Measurements from ENCODE around the gene VDR.

The VDR gene

GRCh38 chr12:47940773-47941474, 36.1 kb upstream of the VDR start:
- TF ChIP-seq CTCF (IDR thresholded peaks at IDR 0.05; ENCODE audit: low read depth, low read length): no peak
- no peak for DNase-seq (ENCODE audit: extremely low read depth, low read depth)

GRCh38 chr12:47939009-47939601, 34.3 kb upstream of the VDR start:
- TF ChIP-seq CTCF (IDR thresholded peaks at IDR 0.05; ENCODE audit: low read depth, low read length): no peak
- DNase-seq (ENCODE audit: extremely low read depth, low read depth): no peak

GRCh38 chr12:47938594-47938993, 33.8 kb upstream of the VDR start:
- TF ChIP-seq CTCF (IDR thresholded peaks at IDR 0.05; ENCODE audit: low read depth, low read length): no peak
- no peak for DNase-seq (ENCODE audit: extremely low read depth, low read depth)

- no peak for TF ChIP-seq CTCF (IDR thresholded peaks at IDR 0.05; ENCODE audit: low read depth, low read length)
- DNase-seq (ENCODE audit: extremely low read depth, low read depth): no peak
Measured at GRCh38 chr12:47938093-47938492, 33.3 kb upstream of the VDR start.

- peak; percentile 83 for DNase-seq (ENCODE audit: extremely low read depth, low read depth)
- TF ChIP-seq CTCF (IDR thresholded peaks at IDR 0.05; ENCODE audit: low read depth, low read length): no peak
Measured at GRCh38 chr12:47935184-47935583, 30.4 kb upstream of the VDR start.

GRCh38 chr12:47931187-47931586, 26.4 kb upstream of the VDR start:
- DNase-seq (ENCODE audit: extremely low read depth, low read depth): no peak
- TF ChIP-seq CTCF (IDR thresholded peaks at IDR 0.05; ENCODE audit: low read depth, low read length): no peak

GRCh38 chr12:47930634-47931033, 25.8 kb upstream of the VDR start:
- TF ChIP-seq CTCF (IDR thresholded peaks at IDR 0.05; ENCODE audit: low read depth, low read length): no peak
- DNase-seq (ENCODE audit: extremely low read depth, low read depth): no peak

Measured in AG09319 (cell line).